NB4 (cell line): ENCODE results near the gene P2RY8.

Experiments
- CTCF ChIP-seq: IDR thresholded peaks from one replicate; pipeline ENCODE4 v1.5.1; 2012; ENCODE audit warnings: low read depth, low read length
- TF ChIP-seq, protein P1 (sequence below): IDR thresholded peaks from 2 replicates; pipeline ENCODE4 v1.6.1; 2011; ENCODE audit warnings: low read depth, low read length

- peak; percentile 62 for TF ChIP-seq CTCF
- TF ChIP-seq, protein P1, sequence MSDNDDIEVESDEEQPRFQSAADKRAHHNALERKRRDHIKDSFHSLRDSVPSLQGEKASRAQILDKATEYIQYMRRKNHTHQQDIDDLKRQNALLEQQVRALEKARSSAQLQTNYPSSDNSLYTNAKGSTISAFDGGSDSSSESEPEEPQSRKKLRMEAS: peak; percentile 43; the same call in 1 of the 2 replicates
Observed at GRCh38 chrX:1453951-1454785, 82.8 kb downstream of the P2RY8 start.
